Activated CD8-positive, alpha-beta T cell treated with anti-CD3 and anti-CD28 coated beads, Interleukin-2, amount 10 ng/mL, durations not matched to agents 7 days and 5 days (primary cell): ENCODE data around the gene PIK3CB. TPM values are rescaled to one million over a fixed set of nuclear protein-coding genes. Genes with fewer than 3 reads are reported as not detected.
"Not testable (repeated sequence)": the region's sequence is repeated elsewhere in the genome, so short reads cannot be mapped to it uniquely, and the experiment has no call there.

Experiments
- ATAC-seq: fragments of 150-1000 bp; cut with Tn5 transposase; one replicate; pipeline ENCODE4 v1.10.0; 2021; ENCODE audit warnings: moderate library complexity
- CTCF ChIA-PET: fragments of 350-600 bp; sonication (Branson Sonifier 250); formaldehyde crosslinking; loops from one replicate; lab custom pipeline; 2021; ENCODE audit warnings: antibody characterized with exemption; lab: Charles Lee
- POLR2A ChIA-PET: fragments of 350-600 bp; sonication (Branson Sonifier 250); formaldehyde crosslinking; loops from one replicate; lab custom pipeline; 2021; ENCODE audit warnings: antibody characterized with exemption; lab: Charles Lee
- DNase-seq: peaks from one replicate; pipeline ENCODE4 v3.0.0-alpha.2; 2020
- H3K27ac Mint-ChIP-seq: one replicate; pipeline ENCODE4 v1.8.0; 2021; ENCODE audit warnings: mild to moderate bottlenecking, mixed read lengths
- H3K27me3 Mint-ChIP-seq: one replicate; pipeline ENCODE4 v1.8.0; 2021; ENCODE audit warnings: low read depth, mixed read lengths
- H3K36me3 Mint-ChIP-seq: one replicate; pipeline ENCODE4 v1.8.0; 2021; ENCODE audit warnings: low read depth, mixed read lengths
- H3K4me1 Mint-ChIP-seq: one replicate; pipeline ENCODE4 v1.8.0; 2021; ENCODE audit warnings: low read depth, mixed read lengths
- H3K4me3 Mint-ChIP-seq: one replicate; pipeline ENCODE4 v1.8.0; 2021; ENCODE audit warnings: mild to moderate bottlenecking, mixed read lengths
- H3K9me3 Mint-ChIP-seq: one replicate; pipeline ENCODE4 v1.8.0; 2022; ENCODE audit warnings: mixed read lengths; ENCODE audit not compliant: insufficient read depth
- total RNA-seq, 2 experiments: library from RNA; stranded (reverse); gene quantifications; one replicate each; pipeline ENCODE4 v1.2.3, GENCODE V29; 2021

The PIK3CB gene
- total RNA-seq, 2 experiments from 2014 or later = 3.6 to 4.1 TPM

- Mint-ChIP-seq H3K4me3 (no peak overlapping the region), H3K27ac (no peak overlapping the region), H3K4me1 (peaks cover 9% of the 10 kb centered on the region), H3K27me3 (no peaks in the 10 kb centered on the region), H3K36me3 (no peaks in the 10 kb centered on the region), H3K9me3 (no peaks in the 10 kb centered on the region)
- ChIA-PET CTCF (interaction anchor here (2.6 kb wide), 1 partner anchor 189 kb away, joined by 6 read pairs; no protein-coding TSS in a partner anchor), POLR2A (no interaction called here)
- ATAC-seq (no peak), DNase-seq (no peak)
Measured at GRCh38 chr3:138726946-138727730, 107.6 kb downstream of the PIK3CB start.

DNA sequence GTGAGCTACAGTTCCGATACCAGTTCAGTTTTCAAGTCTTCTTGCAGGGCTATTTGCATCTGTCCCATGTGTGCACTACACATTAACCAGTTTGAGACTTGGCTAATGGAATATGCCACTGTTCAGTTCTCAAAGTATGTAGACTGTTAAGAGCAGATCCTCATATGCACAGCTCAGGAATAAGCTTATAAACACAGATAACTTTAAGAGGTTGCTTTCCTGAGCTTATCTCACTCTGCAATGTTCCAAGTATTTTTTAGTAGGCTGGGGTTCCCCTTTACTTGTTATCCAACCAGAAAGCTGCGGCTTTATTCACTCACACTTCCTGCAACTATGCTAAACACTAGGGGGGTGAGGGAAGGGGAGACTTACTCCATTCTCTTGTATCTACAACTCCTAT, 108.7 kb downstream of the PIK3CB start:
- H3K36me3 Mint-ChIP-seq, ATAC-seq: not testable (repeated sequence)

GRCh38 chr3:138725116-138725515, 109.6 kb downstream of the PIK3CB start:
- H3K27me3 Mint-ChIP-seq = no peaks in the 10 kb centered on the region
- H3K9me3 Mint-ChIP-seq = no peaks in the 10 kb centered on the region
- no peak overlapping the region for H3K27ac Mint-ChIP-seq
- no peaks in the 10 kb centered on the region for H3K36me3 Mint-ChIP-seq
- ChIA-PET POLR2A (no interaction called here), CTCF (no interaction called here)
- H3K4me3 Mint-ChIP-seq = no peak overlapping the region
- peaks cover 13% of the 10 kb centered on the region for H3K4me1 Mint-ChIP-seq
- ATAC-seq (no peak), DNase-seq (no peak)

More for the DNA sequence above, 108.7 kb downstream of the PIK3CB start:
- H3K4me3 Mint-ChIP-seq, CTCF ChIA-PET, H3K4me1 Mint-ChIP-seq, DNase-seq, H3K9me3 Mint-ChIP-seq, H3K27me3 Mint-ChIP-seq, POLR2A ChIA-PET, H3K27ac Mint-ChIP-seq: not testable (repeated sequence)

- Mint-ChIP-seq H3K36me3 (no peaks in the 10 kb centered on the region), H3K4me3 (no peak overlapping the region), H3K27me3 (no peaks in the 10 kb centered on the region), H3K27ac (no peak overlapping the region), H3K4me1 (peaks cover 15% of the 10 kb centered on the region), H3K9me3 (no peaks in the 10 kb centered on the region)
- POLR2A ChIA-PET = no interaction called here
- DNase-seq = no peak
- CTCF ChIA-PET = no interaction called here
- no peak for ATAC-seq
Measured at GRCh38 chr3:138724443-138724842, 110.3 kb downstream of the PIK3CB start.

- Mint-ChIP-seq H3K4me1 (peaks cover 13% of the 10 kb centered on the region), H3K27ac (no peak overlapping the region), H3K9me3 (no peaks in the 10 kb centered on the region), H3K36me3 (peaks cover 4% of the 10 kb centered on the region), H3K27me3 (no peaks in the 10 kb centered on the region), H3K4me3 (no peak overlapping the region)
- ChIA-PET CTCF (interaction anchor here (0.9 to 1.3 kb wide), 3 partner anchors 197 to 218 kb away, joined by 5 to 8 read pairs (median 5); no protein-coding TSS in a partner anchor), POLR2A (no interaction called here)
- DNase-seq (no peak), ATAC-seq (no peak)
Measured at GRCh38 chr3:138718849-138719248, 115.9 kb downstream of the PIK3CB start.

- Mint-ChIP-seq H3K36me3 (peaks cover 5% of the 10 kb centered on the region), H3K9me3 (no peaks in the 10 kb centered on the region), H3K27ac (no peak overlapping the region), H3K27me3 (no peaks in the 10 kb centered on the region), H3K4me1 (peaks cover 13% of the 10 kb centered on the region), H3K4me3 (no peak overlapping the region)
- POLR2A ChIA-PET = no interaction called here
- DNase-seq (no peak), ATAC-seq (no peak)
- CTCF ChIA-PET = interaction anchor here (0.9 to 7.3 kb wide), 2 partner anchors 198 to 206 kb away, joined by 3 to 33 read pairs; no protein-coding TSS in a partner anchor
Measured at GRCh38 chr3:138717348-138717747, 117.4 kb downstream of the PIK3CB start.

GRCh38 chr3:138712086-138712485, 122.6 kb downstream of the PIK3CB start:
- no peak for ATAC-seq
- H3K4me1 Mint-ChIP-seq = no peaks in the 10 kb centered on the region
- no peak overlapping the region for H3K4me3 Mint-ChIP-seq
- no peak overlapping the region for H3K27ac Mint-ChIP-seq
- H3K27me3 Mint-ChIP-seq = no peaks in the 10 kb centered on the region
- POLR2A ChIA-PET = no interaction called here
- no peaks in the 10 kb centered on the region for H3K9me3 Mint-ChIP-seq
- CTCF ChIA-PET = interaction anchor here (0.8 to 7.3 kb wide), 2 partner anchors 17 to 204 kb away, joined by 3 to 33 read pairs; no protein-coding TSS in a partner anchor
- peaks cover 1% of the 10 kb centered on the region for H3K36me3 Mint-ChIP-seq
- DNase-seq = no peak

GRCh38 chr3:138705675-138706074, 129.1 kb downstream of the PIK3CB start:
- H3K27ac Mint-ChIP-seq = no peak overlapping the region
- DNase-seq (no peak), ATAC-seq (no peak)
- ChIA-PET CTCF (interaction anchor here (1.0 to 13.8 kb wide), 3 partner anchors 210 to 218 kb away, joined by 3 to 200 read pairs (median 6); no protein-coding TSS in a partner anchor), POLR2A (no interaction called here)
- no peaks in the 10 kb centered on the region for H3K4me1 Mint-ChIP-seq
- no peaks in the 10 kb centered on the region for H3K9me3 Mint-ChIP-seq
- H3K36me3 Mint-ChIP-seq = no peaks in the 10 kb centered on the region
- H3K4me3 Mint-ChIP-seq = no peak overlapping the region
- H3K27me3 Mint-ChIP-seq = no peaks in the 10 kb centered on the region

GRCh38 chr3:138696666-138697370, 137.9 kb downstream of the PIK3CB start:
- H3K27ac Mint-ChIP-seq = no peak overlapping the region

DNA sequence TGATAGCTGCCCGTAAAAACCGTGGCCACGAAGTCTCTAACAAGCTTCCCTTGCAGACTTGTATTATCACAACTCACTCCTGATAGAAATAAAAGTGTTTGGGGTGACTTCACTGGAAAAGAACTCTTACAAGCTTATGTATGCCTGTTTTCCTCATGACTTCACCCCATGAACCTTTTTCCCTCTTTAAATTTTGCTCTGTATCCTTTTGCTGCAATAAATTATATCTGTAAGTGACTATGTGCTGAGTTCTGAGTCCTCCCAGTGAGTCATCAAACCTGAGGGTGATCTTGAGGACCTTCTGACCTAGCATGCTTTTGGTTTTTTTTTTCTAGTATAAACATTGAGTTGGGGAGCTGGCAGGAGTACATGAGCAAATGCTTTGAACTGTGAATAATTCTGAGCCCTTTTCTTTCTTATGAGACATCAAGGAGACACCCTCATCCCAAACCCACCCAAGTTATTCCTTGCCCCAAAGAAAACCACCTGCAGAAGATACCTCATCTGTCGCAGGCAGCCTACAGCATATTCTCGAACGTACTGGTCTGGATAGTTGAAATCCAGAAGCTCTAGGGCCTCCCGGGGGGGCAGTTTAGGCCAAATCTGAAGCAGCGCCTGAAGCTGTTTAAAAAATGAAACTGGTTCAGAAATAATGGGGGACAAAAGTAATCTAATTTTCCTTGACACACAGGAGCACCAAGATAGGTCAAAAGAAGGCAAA, 140.3 kb downstream of the PIK3CB start:
- no peak overlapping the region for H3K27ac Mint-ChIP-seq

More at GRCh38 chr3:138696666-138697370, 137.9 kb downstream of the PIK3CB start:
- H3K27me3 Mint-ChIP-seq = no peaks in the 10 kb centered on the region
- DNase-seq (no peak), ATAC-seq (no peak)
- no peaks in the 10 kb centered on the region for H3K9me3 Mint-ChIP-seq
- ChIA-PET POLR2A (no interaction called here), CTCF (interaction anchor here (1.1 to 13.8 kb wide), 5 partner anchors 102 to 280 kb away, joined by 4 to 200 read pairs (median 6); partner anchors contain the start of gene CEP70)
- H3K4me1 Mint-ChIP-seq = no peaks in the 10 kb centered on the region
- H3K4me3 Mint-ChIP-seq = no peak overlapping the region
- H3K36me3 Mint-ChIP-seq = no peaks in the 10 kb centered on the region

GRCh38 chr3:138692152-138692551, 142.6 kb downstream of the PIK3CB start:
- Mint-ChIP-seq H3K4me3 (no peak overlapping the region), H3K27ac (no peak overlapping the region), H3K4me1 (peaks cover under 1% of the 10 kb centered on the region), H3K27me3 (no peaks in the 10 kb centered on the region), H3K9me3 (no peaks in the 10 kb centered on the region), H3K36me3 (no peaks in the 10 kb centered on the region)
- CTCF ChIA-PET = interaction anchor here (0.5 to 2.9 kb wide), 5 partner anchors 86 to 244 kb away, joined by 3 to 13 read pairs (median 4); partner anchors contain the start of gene CEP70
- POLR2A ChIA-PET = no interaction called here
- DNase-seq (no peak), ATAC-seq (no peak)

More for the DNA sequence above, 140.3 kb downstream of the PIK3CB start:
- no peaks in the 10 kb centered on the region for H3K4me1 Mint-ChIP-seq
- ATAC-seq (no peak), DNase-seq (no peak)
- no peaks in the 10 kb centered on the region for H3K27me3 Mint-ChIP-seq
- no peaks in the 10 kb centered on the region for H3K9me3 Mint-ChIP-seq
- H3K36me3 Mint-ChIP-seq = no peaks in the 10 kb centered on the region
- H3K4me3 Mint-ChIP-seq = no peak overlapping the region
- ChIA-PET POLR2A (no interaction called here), CTCF (interaction anchor here (1.0 to 13.8 kb wide), 7 partner anchors 18 to 242 kb away, joined by 3 to 200 read pairs (median 4); partner anchors contain the start of gene CEP70)
